Stomach (tissue), 9 donors: ENCODE measurements around the gene DYNC1H1. TPM values are rescaled to one million over a fixed set of nuclear protein-coding genes. Genes with fewer than 3 reads are reported as not detected.

Experiments
- DNase-seq, 2 donors: peaks; one replicate each; pipeline versions ENCODE4 v3.0.0 to v3.0.0-alpha.2; 2013 to 2019
- H3K27ac ChIP-seq, 5 donors: fragments of 200-600 bp in 4 of 5; sonication (generic) in 4 of 5; one replicate each; pipeline ENCODE4 v1.5.1; 2013 to 2019; ENCODE audit warnings: mild to moderate bottlenecking in 1 of 5, moderate library complexity in 1 of 5
- H3K27me3 ChIP-seq, 3 donors: fragments of 200-600 bp; sonication (generic); one replicate each; pipeline ENCODE4 v1.5.1; 2017 to 2019; ENCODE audit warnings: mixed run types in 1 of 3
- H3K36me3 ChIP-seq, 4 donors: fragments of 200-600 bp; sonication (generic); 1 replicate in 3 of 4; 2 replicates in 1 of 4; pipeline ENCODE4 v1.5.1; 2016 to 2019
- H3K4me1 ChIP-seq, 4 donors: fragments of 200-600 bp; sonication (generic); one replicate each; pipeline ENCODE4 v1.5.1; 2016 to 2019
- H3K4me3 ChIP-seq, 4 donors: fragments of 200-600 bp; sonication (generic) in 3 of 4; one replicate each; pipeline ENCODE4 v1.5.1; 2016 to 2019; ENCODE audit warnings: mild to moderate bottlenecking in 1 of 4
- H3K9me3 ChIP-seq, 4 donors: fragments of 200-600 bp; sonication (generic); one replicate each; pipeline ENCODE4 v1.5.1; 2016 to 2019
- EP300 ChIP-seq: sonication (generic); formaldehyde crosslinking; IDR thresholded peaks from one replicate; pipeline ENCODE4 v1.6.1; 2017; ENCODE audit warnings: antibody characterized with exemption
- POLR2A ChIP-seq, 4 donors: fragments of 450-650 bp; IDR thresholded peaks; one replicate each; pipeline ENCODE4 v1.6.1; 2016; ENCODE audit warnings: antibody characterized with exemption in 4 of 4, control low read depth in 2 of 4, mild to moderate bottlenecking in 1 of 4, moderate library complexity in 1 of 4
- POLR2AphosphoS5 ChIP-seq, 3 donors: sonication (generic); formaldehyde crosslinking; IDR thresholded peaks; one replicate each; pipeline ENCODE4 v1.6.1; 2016; ENCODE audit warnings: antibody characterized with exemption in 3 of 3
- WGBS, 5 donors: extraction: QIAGEN DNeasy Blood & Tissue Kit in 3 of 5; methylation state at CpG; one replicate each; pipeline versions ENCODE4 v1.1.5 to v1.1.7; 2013 to 2018; 5-methylcytosine and 5-hydroxymethylcytosine counted together
- intact Hi-C: fragments of 100-400 bp; cut with DNase I; formaldehyde crosslinking; loops from one replicate; pipeline ENCODE4 v1.15.1; 2023; ENCODE audit warnings: low total_unique reads
- polyA plus RNA-seq, 3 donors: library from polyadenylated mRNA; stranded (reverse); fragments of 200-250 nt; gene quantifications; one replicate each; pipeline ENCODE4 v1.2.3, GENCODE V29; 2013
- small RNA-seq, 4 donors: library from RNA; depleted of rRNA; stranded (forward); fragments of <200 nt; gene quantifications; one replicate each; pipeline ENCODE3, GENCODE V24; 2016
- total RNA-seq, 5 donors: library from RNA; depleted of rRNA; stranded (reverse); fragments of >200 nt; gene quantifications; one replicate each; pipeline versions ENCODE4 v1.1.0 to v1.2.3, GENCODE V29; 2014 to 2016
- TF ChIP-seq, protein P1 (sequence below), 7 experiments: fragments of 450-650 bp in 4 of 7; fragments of 200-600 bp in 3 of 7; sonication (generic) in 3 of 7; IDR thresholded peaks; one replicate each; pipeline ENCODE4 v1.5.1; 2016 to 2019; ENCODE audit warnings: antibody characterized with exemption in 7 of 7, control low read depth in 2 of 7, mild to moderate bottlenecking in 1 of 7
- donor health status: healthy with polysubstance abuse.
- donor health status: Bipolar disorder and iron deficiency.
- donor health status: healthy.

The DYNC1H1 gene
- total and polyA plus RNA-seq, 8 donors: 52.9 to 651 (median 332) TPM

DNA sequence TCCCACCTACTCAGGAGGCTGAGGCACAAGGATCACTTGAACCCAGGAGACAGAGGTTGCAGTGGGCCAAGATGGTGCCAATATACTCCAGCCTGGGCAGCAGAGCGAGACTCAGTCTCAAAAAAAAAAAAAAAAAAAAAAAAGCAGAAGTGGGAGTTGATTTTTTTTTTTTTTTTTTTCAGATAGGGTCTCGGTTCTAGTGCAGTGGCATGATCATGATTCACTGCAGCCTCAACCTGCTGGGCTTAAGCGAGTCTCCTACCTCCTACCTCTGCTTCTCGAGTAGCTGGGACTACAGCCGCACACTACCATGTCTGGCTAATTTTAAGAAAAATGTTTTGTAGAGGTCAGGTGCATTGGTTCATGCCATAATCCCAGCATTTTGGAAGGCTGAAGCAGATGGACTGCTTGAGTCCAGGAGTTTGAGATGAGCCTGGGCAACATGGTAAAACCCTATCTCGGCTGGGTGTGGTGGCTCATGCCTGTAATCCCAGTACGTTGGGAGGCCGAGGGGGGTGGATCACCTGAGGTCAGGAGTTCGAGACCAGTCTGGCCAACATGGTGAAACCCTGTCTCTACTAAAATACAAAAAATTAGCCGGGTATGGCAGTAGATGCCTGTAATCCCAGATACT is 138.8 kb downstream of the DYNC1H1 start:
- Histone ChIP-seq H3K4me1 (no peaks in the 10 kb centered on the region), H3K27me3 (no peaks in the 10 kb centered on the region), H3K36me3 (no peaks in the 10 kb centered on the region), H3K4me3 (no peak overlapping the region), H3K27ac (no peak overlapping the region), H3K9me3 (no peaks in the 10 kb centered on the region)
- no peak for TF ChIP-seq POLR2A (IDR thresholded peaks at IDR 0.05)
- TF ChIP-seq POLR2AphosphoS5 (IDR thresholded peaks at IDR 0.05): no peak
- TF ChIP-seq, protein P1, sequence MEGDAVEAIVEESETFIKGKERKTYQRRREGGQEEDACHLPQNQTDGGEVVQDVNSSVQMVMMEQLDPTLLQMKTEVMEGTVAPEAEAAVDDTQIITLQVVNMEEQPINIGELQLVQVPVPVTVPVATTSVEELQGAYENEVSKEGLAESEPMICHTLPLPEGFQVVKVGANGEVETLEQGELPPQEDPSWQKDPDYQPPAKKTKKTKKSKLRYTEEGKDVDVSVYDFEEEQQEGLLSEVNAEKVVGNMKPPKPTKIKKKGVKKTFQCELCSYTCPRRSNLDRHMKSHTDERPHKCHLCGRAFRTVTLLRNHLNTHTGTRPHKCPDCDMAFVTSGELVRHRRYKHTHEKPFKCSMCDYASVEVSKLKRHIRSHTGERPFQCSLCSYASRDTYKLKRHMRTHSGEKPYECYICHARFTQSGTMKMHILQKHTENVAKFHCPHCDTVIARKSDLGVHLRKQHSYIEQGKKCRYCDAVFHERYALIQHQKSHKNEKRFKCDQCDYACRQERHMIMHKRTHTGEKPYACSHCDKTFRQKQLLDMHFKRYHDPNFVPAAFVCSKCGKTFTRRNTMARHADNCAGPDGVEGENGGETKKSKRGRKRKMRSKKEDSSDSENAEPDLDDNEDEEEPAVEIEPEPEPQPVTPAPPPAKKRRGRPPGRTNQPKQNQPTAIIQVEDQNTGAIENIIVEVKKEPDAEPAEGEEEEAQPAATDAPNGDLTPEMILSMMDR (IDR thresholded peaks at IDR 0.05): no peak
- no peak for TF ChIP-seq EP300
- no peak for DNase-seq
- WGBS, 5 donors: 84 to 92% (median 88%) methylated on average over 10 of the region's 10 CpGs
- intact Hi-C loops: no loop called here

DNA sequence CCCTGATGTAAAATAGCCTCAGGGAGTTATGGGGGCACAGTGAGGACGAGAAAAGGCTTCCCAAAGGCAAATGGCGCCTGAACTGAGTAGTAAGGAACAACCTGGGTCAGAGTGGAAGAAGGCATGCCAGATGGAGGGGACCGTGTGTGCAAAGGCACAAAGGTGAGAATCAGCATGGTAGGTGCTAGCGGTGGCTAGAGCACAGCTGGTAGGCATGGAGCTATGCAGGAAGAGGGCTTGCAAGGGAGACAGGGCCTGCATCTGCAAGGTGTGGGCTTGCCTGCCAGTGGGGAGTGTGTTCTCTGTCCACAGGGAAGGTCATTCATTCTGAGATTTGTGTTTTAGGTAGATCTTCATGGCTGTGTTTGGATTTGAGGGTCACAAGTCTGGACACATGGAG is 141.0 kb downstream of the DYNC1H1 start:
- TF ChIP-seq EP300 (no peak), POLR2AphosphoS5 (IDR thresholded peaks at IDR 0.05) (no peak), POLR2A (IDR thresholded peaks at IDR 0.05) (no peak)
- TF ChIP-seq, protein P1 (IDR thresholded peaks at IDR 0.05): no peak
- no peak for DNase-seq

More for the DNA sequence above, 141.0 kb downstream of the DYNC1H1 start:
- Histone ChIP-seq H3K9me3 (no peaks in the 10 kb centered on the region), H3K4me1 (no peaks in the 10 kb centered on the region), H3K4me3 (no peak overlapping the region), H3K36me3 (no peaks in the 10 kb centered on the region), H3K27me3 (no peaks in the 10 kb centered on the region), H3K27ac (no peak overlapping the region)
- intact Hi-C loops: no loop called here
- WGBS, 5 donors: 73 to 89% (median 82%) methylated on average over 4 of the region's 4 CpGs

Small RNA genes lying within 50 kb of the gene (small RNA-seq; reads per million reads assigned to genes)
- gene AL118558.2 (0 reads per million in 4 donors), gene RN7SL472P (0 reads per million in 4 donors)

Other genes with a start within 250 kb of the DYNC1H1 start
- 100 to 1,000 TPM in 2 of 5 donors, 10 to 100 TPM in 3; 19.7 to 175 (median 98.0) TPM for gene PPP2R5C, start 202.9 kb upstream of the DYNC1H1 start, total RNA-seq
- gene PPP2R5C, start 202.9 kb upstream of the DYNC1H1 start, polyA plus RNA-seq: 10 to 100 TPM; 56.6 to 85.2 (median 80.4) TPM
- gene HSP90AA1, start 122.5 kb downstream of the DYNC1H1 start, total RNA-seq: 100 to 1,000 TPM; 103 to 250 (median 213) TPM
- 100 to 1,000 TPM; 167 to 279 (median 236) TPM for gene HSP90AA1, start 122.5 kb downstream of the DYNC1H1 start, polyA plus RNA-seq
- gene WDR20, start 175.3 kb downstream of the DYNC1H1 start, total RNA-seq: 10 to 100 TPM; 13.9 to 44.2 (median 25.5) TPM
- gene WDR20, start 175.3 kb downstream of the DYNC1H1 start, polyA plus RNA-seq: 1 to 10 TPM; 8.2 to 9.2 (median 8.4) TPM